GM19238 (cell line): ENCODE measurements around the gene GALNT13.

Experiments used
- DNase-seq: peaks from one replicate; pipeline ENCODE4 v3.0.0; 2011; ENCODE audit warnings: low spot score; ENCODE audit not compliant: insufficient read length

GALNT13 gene

GRCh38 chr2:154480521-154480920 lies 608.8 kb downstream of the GALNT13 start:
- no peak for DNase-seq

GRCh38 chr2:154481336-154481735 lies 609.6 kb downstream of the GALNT13 start:
- DNase-seq, result no peak

- DNase-seq, result no peak
These were observed 612.8 kb downstream of the GALNT13 start for GRCh38 chr2:154484338-154485099.

GRCh38 chr2:154488801-154489200 lies 617.1 kb downstream of the GALNT13 start:
- DNase-seq, result no peak

GRCh38 chr2:154489266-154489858 lies 617.6 kb downstream of the GALNT13 start:
- no peak for DNase-seq

- DNase-seq, result no peak
These were observed 618.8 kb downstream of the GALNT13 start for GRCh38 chr2:154490530-154490929.

- no peak for DNase-seq
These were observed 623.7 kb downstream of the GALNT13 start for GRCh38 chr2:154495455-154495868.

GRCh38 chr2:154497019-154497418 lies 625.3 kb downstream of the GALNT13 start:
- DNase-seq, result no peak
